Activated CD8-positive, alpha-beta T cell treated with anti-CD3 and anti-CD28 coated beads for 36 hours (primary cell): ENCODE results near the gene SPECC1L. TPM values are rescaled to one million over a fixed set of nuclear protein-coding genes. Genes with fewer than 3 reads are reported as not detected.

Experiments used
- ATAC-seq: fragments of 200-7000 bp; cut with Tn5 transposase; one replicate; pipeline ENCODE4 v1.10.0; 2021; ENCODE audit warnings: mild to moderate bottlenecking, moderate library complexity
- CTCF ChIA-PET: fragments of 350-600 bp; sonication (Branson Sonifier 250); formaldehyde crosslinking; loops from one replicate; lab custom pipeline; 2021; ENCODE audit warnings: antibody characterized with exemption; lab: Charles Lee
- POLR2A ChIA-PET: fragments of 350-600 bp; sonication (Branson Sonifier 250); formaldehyde crosslinking; loops from one replicate; lab custom pipeline; 2021; ENCODE audit warnings: antibody characterized with exemption; lab: Charles Lee
- DNase-seq: peaks from one replicate; pipeline ENCODE4 v3.0.0-alpha.2; 2020
- H3K27ac Mint-ChIP-seq: one replicate; pipeline ENCODE4 v1.8.0; 2021; ENCODE audit warnings: mild to moderate bottlenecking, mixed read lengths
- H3K27me3 Mint-ChIP-seq: one replicate; pipeline ENCODE4 v1.8.0; 2021; ENCODE audit warnings: mixed read lengths
- H3K36me3 Mint-ChIP-seq: one replicate; pipeline ENCODE4 v1.8.0; 2021; ENCODE audit warnings: low read depth, mixed read lengths
- H3K4me1 Mint-ChIP-seq: one replicate; pipeline ENCODE4 v1.8.0; 2021; ENCODE audit warnings: low read depth, mixed read lengths
- H3K4me3 Mint-ChIP-seq: one replicate; pipeline ENCODE4 v1.8.0; 2021; ENCODE audit warnings: mild to moderate bottlenecking, moderate library complexity, mixed read lengths
- H3K9me3 Mint-ChIP-seq: one replicate; pipeline ENCODE4 v1.8.0; 2021; ENCODE audit warnings: mixed read lengths
- CTCF ChIP-seq: fragments of 200-600 bp; IDR thresholded peaks from one replicate; pipeline ENCODE4 v1.8.0; 2022; ENCODE audit warnings: antibody characterized with exemption, mild to moderate bottlenecking
- intact Hi-C: fragments of 100-400 bp; cut with micrococcal nuclease; formaldehyde crosslinking; loops from one replicate; pipeline ENCODE4 v1.10.0; 2022
- total RNA-seq, 2 experiments: library from RNA; stranded (reverse); gene quantifications; one replicate each; pipeline ENCODE4 v1.2.3, GENCODE V29; 2021

SPECC1L gene
- total RNA-seq, 2 experiments from 2014 or later, result 38.9 to 39.0 TPM

- ChIA-PET CTCF (no interaction called here), POLR2A (no interaction called here)
- Mint-ChIP-seq H3K36me3 (peaks cover 73% of the 10 kb centered on the region), H3K4me1 (no peaks in the 10 kb centered on the region), H3K27ac (no peak overlapping the region), H3K27me3 (no peaks in the 10 kb centered on the region), H3K9me3 (no peaks in the 10 kb centered on the region), H3K4me3 (no peak overlapping the region)
- intact Hi-C loops, result no loop called here
- TF ChIP-seq CTCF, result no peak
- ATAC-seq (no peak), DNase-seq (no peak)
Measured at GRCh38 chr22:24370401-24370800, 99.8 kb downstream of the SPECC1L start.

- no peak for ATAC-seq
- no peak overlapping the region for H3K4me3 Mint-ChIP-seq
- POLR2A ChIA-PET, result no interaction called here
- no peak overlapping the region for H3K27ac Mint-ChIP-seq
- intact Hi-C loops, result no loop called here
- H3K4me1 Mint-ChIP-seq, result peaks cover 28% of the 10 kb centered on the region
- CTCF ChIA-PET, result interaction anchor here (0.6 to 0.7 kb wide), 2 partner anchors 16 to 66 kb away, joined by 3 to 4 read pairs; no protein-coding TSS in a partner anchor
- H3K36me3 Mint-ChIP-seq, result peaks cover 56% of the 10 kb centered on the region
- H3K27me3 Mint-ChIP-seq, result no peaks in the 10 kb centered on the region
- no peaks in the 10 kb centered on the region for H3K9me3 Mint-ChIP-seq
- no peak for TF ChIP-seq CTCF
- no peak for DNase-seq
Measured at GRCh38 chr22:24376002-24376401, 105.4 kb downstream of the SPECC1L start.

GRCh38 chr22:24376586-24376985 is 106.0 kb downstream of the SPECC1L start:
- Mint-ChIP-seq H3K27ac (no peak overlapping the region), H3K9me3 (no peaks in the 10 kb centered on the region), H3K4me1 (peaks cover 28% of the 10 kb centered on the region), H3K27me3 (no peaks in the 10 kb centered on the region), H3K4me3 (no peak overlapping the region), H3K36me3 (peaks cover 50% of the 10 kb centered on the region)
- TF ChIP-seq CTCF, result no peak
- DNase-seq (no peak), ATAC-seq (no peak)
- CTCF ChIA-PET, result interaction anchor here (0.6 kb wide), 1 partner anchor 17 kb away, joined by 3 read pairs; no protein-coding TSS in a partner anchor
- POLR2A ChIA-PET, result no interaction called here
- intact Hi-C loops, result no loop called here

- H3K36me3 Mint-ChIP-seq, result peaks cover 29% of the 10 kb centered on the region
- CTCF ChIA-PET, result interaction anchor here (1.9 kb wide), 1 partner anchor 14 kb away, joined by 4 read pairs; no protein-coding TSS in a partner anchor
- no peaks in the 10 kb centered on the region for H3K9me3 Mint-ChIP-seq
- no peaks in the 10 kb centered on the region for H3K27me3 Mint-ChIP-seq
- DNase-seq (no peak), ATAC-seq (no peak)
- intact Hi-C loops, result no loop called here
- H3K27ac Mint-ChIP-seq, result peak overlapping the region; percentile 2
- POLR2A ChIA-PET, result no interaction called here
- TF ChIP-seq CTCF, result no peak
- H3K4me3 Mint-ChIP-seq, result no peak overlapping the region
- H3K4me1 Mint-ChIP-seq, result peaks cover 28% of the 10 kb centered on the region
Measured at GRCh38 chr22:24379536-24379935, 108.9 kb downstream of the SPECC1L start.

GRCh38 chr22:24380220-24380904 is 109.7 kb downstream of the SPECC1L start:
- intact Hi-C loops, result no loop called here
- Mint-ChIP-seq H3K4me3 (no peak overlapping the region), H3K4me1 (peaks cover 28% of the 10 kb centered on the region), H3K27me3 (no peaks in the 10 kb centered on the region), H3K9me3 (no peaks in the 10 kb centered on the region), H3K27ac (no peak overlapping the region), H3K36me3 (peaks cover 22% of the 10 kb centered on the region)
- ATAC-seq, result no peak
- ChIA-PET CTCF (interaction anchor here (1.4 to 1.9 kb wide), 2 partner anchors 13 to 122 kb away, joined by 3 to 4 read pairs; no protein-coding TSS in a partner anchor), POLR2A (no interaction called here)
- no peak for DNase-seq
- no peak for TF ChIP-seq CTCF
